ENCODE results near the gene MYBBP1A.

MYBBP1A gene

GRCh38 chr17:4498461-4499397 is 56.5 kb downstream of the MYBBP1A start, which contains the start of gene SPNS2:
Gene SPNS2, plus strand, starts transcription at chr17:4498881. Its CDS starts 167 bp downstream, at chr17:4499048.
- peak; percentile 51 for DNase-seq

GRCh38 chr17:4497101-4497824 is 57.9 kb downstream of the MYBBP1A start:
- no peak for DNase-seq

GRCh38 chr17:4492721-4493561 is 62.2 kb downstream of the MYBBP1A start:
- DNase-seq = no peak

GRCh38 chr17:4490637-4491061 is 64.5 kb downstream of the MYBBP1A start:
- DNase-seq = no peak

GRCh38 chr17:4490109-4490591 is 65.0 kb downstream of the MYBBP1A start:
- no peak for DNase-seq

GRCh38 chr17:4488989-4489595 is 66.1 kb downstream of the MYBBP1A start:
- DNase-seq = no peak

All from stimulated activated naive CD4-positive, alpha-beta T cell treated with Interleukin-2 at 50 U/mL for 16 hours (primary cell).